ENCODE measurements around the gene APOA4. TPM values are rescaled to one million over a fixed set of nuclear protein-coding genes. Genes with fewer than 3 reads are reported as not detected.

The APOA4 gene
- total and polyA plus RNA-seq, 8 donors, result 0.08 to 278 (median 0.45) TPM; not detected in 4

GRCh38 chr11:116778556-116778955, 44.5 kb downstream of the APOA4 start:
- no peak overlapping the region for H3K27ac ChIP-seq
- H3K4me1 ChIP-seq, result peaks cover 5 to 8% (median 7%) of the 10 kb centered on the region in 4 donors
- DNase-seq, result no peak
- no peaks in the 10 kb centered on the region for H3K9me3 ChIP-seq
- H3K27me3 ChIP-seq, result no peaks in the 10 kb centered on the region
- TF ChIP-seq CTCF (IDR thresholded peaks at IDR 0.05) (no peak), POLR2AphosphoS5 (IDR thresholded peaks at IDR 0.05) (no peak), EP300 (IDR thresholded peaks at IDR 0.05) (no peak), POLR2A (IDR thresholded peaks at IDR 0.05) (no peak)
- no peak overlapping the region for H3K4me3 ChIP-seq
- H3K36me3 ChIP-seq, result peaks cover 55 to 80% (median 78%) of the 10 kb centered on the region in 4 donors
- intact Hi-C loops (cut with DNase I; ENCODE audit: low total_unique reads), result no loop called here
- 91 to 99% (median 98%) methylated on average over 4 of the region's 4 CpGs for WGBS, 5 donors

- H3K27ac ChIP-seq, result no peak overlapping the region
- no peaks in the 10 kb centered on the region for H3K9me3 ChIP-seq
- peaks cover 40 to 65% (median 63%) of the 10 kb centered on the region in 4 donors for H3K36me3 ChIP-seq
- no peaks in the 10 kb centered on the region for H3K27me3 ChIP-seq
- H3K4me3 ChIP-seq, result no peak overlapping the region
- intact Hi-C loops (cut with DNase I; ENCODE audit: low total_unique reads), result no loop called here
- TF ChIP-seq EP300 (IDR thresholded peaks at IDR 0.05) (no peak), POLR2A (IDR thresholded peaks at IDR 0.05) (no peak), POLR2AphosphoS5 (IDR thresholded peaks at IDR 0.05) (no peak), CTCF (IDR thresholded peaks at IDR 0.05) (no peak)
- WGBS, 5 donors, result 77 to 87% (median 85%) methylated on average over 7 of the region's 7 CpGs
- no peak for DNase-seq
- peaks cover 8 to 13% (median 11%) of the 10 kb centered on the region in 4 donors for H3K4me1 ChIP-seq
Measured at GRCh38 chr11:116777056-116777455, 46.0 kb downstream of the APOA4 start.

GRCh38 chr11:116776522-116776984, 46.6 kb downstream of the APOA4 start:
- peaks cover 13 to 18% (median 16%) of the 10 kb centered on the region in 4 donors for H3K4me1 ChIP-seq
- H3K36me3 ChIP-seq, result peaks cover 36 to 60% (median 58%) of the 10 kb centered on the region in 4 donors
- no peaks in the 10 kb centered on the region for H3K9me3 ChIP-seq
- no peak overlapping the region for H3K4me3 ChIP-seq
- intact Hi-C loops (cut with DNase I; ENCODE audit: low total_unique reads), result no loop called here
- H3K27ac ChIP-seq, result no peak overlapping the region
- no peaks in the 10 kb centered on the region for H3K27me3 ChIP-seq
- no peak for DNase-seq
- no peak for TF ChIP-seq POLR2AphosphoS5 (IDR thresholded peaks at IDR 0.05)
- no peak for TF ChIP-seq POLR2A (IDR thresholded peaks at IDR 0.05)
- TF ChIP-seq CTCF (IDR thresholded peaks at IDR 0.05), result no peak
- no peak for TF ChIP-seq EP300 (IDR thresholded peaks at IDR 0.05)

- H3K4me1 ChIP-seq, result peaks cover 19 to 24% (median 21%) of the 10 kb centered on the region in 4 donors
- no peak overlapping the region for H3K4me3 ChIP-seq
- 83 to 96% (median 95%) methylated on average over 5 of the region's 5 CpGs for WGBS, 5 donors
- intact Hi-C loops (cut with DNase I; ENCODE audit: low total_unique reads), result no loop called here
- H3K27me3 ChIP-seq, result no peaks in the 10 kb centered on the region
- H3K27ac ChIP-seq, result no peak overlapping the region
- peaks cover 30 to 55% (median 53%) of the 10 kb centered on the region in 4 donors for H3K36me3 ChIP-seq
- H3K9me3 ChIP-seq, result no peaks in the 10 kb centered on the region
- no peak for DNase-seq
- TF ChIP-seq CTCF (IDR thresholded peaks at IDR 0.05) (no peak), EP300 (IDR thresholded peaks at IDR 0.05) (no peak), POLR2AphosphoS5 (IDR thresholded peaks at IDR 0.05) (no peak), POLR2A (IDR thresholded peaks at IDR 0.05) (no peak)
Measured at GRCh38 chr11:116775975-116776374, 47.1 kb downstream of the APOA4 start.
